Ishikawa (cell line): ENCODE measurements around the gene PLBD1.

Experiments used
- CEBPB ChIP-seq: IDR thresholded peaks from 2 replicates; pipeline ENCODE4 v1.6.1; 2012
- RAD21 ChIP-seq: IDR thresholded peaks from 2 replicates; pipeline ENCODE4 v1.6.1; 2012; ENCODE audit warnings: low read depth
- TAF1 ChIP-seq: IDR thresholded peaks from 2 replicates; pipeline ENCODE4 v1.6.1; 2012; ENCODE audit warnings: low read depth, mild to moderate bottlenecking

GRCh38 chr12:14479004-14479403 lies 88.7 kb downstream of the PLBD1 start:
- TF ChIP-seq CEBPB (no peak), RAD21 (no peak), TAF1 (no peak)
